ENCODE results near the gene GNAS-AS1. TPM values are rescaled to one million over a fixed set of nuclear protein-coding genes. Genes with fewer than 3 reads are reported as not detected.

The GNAS-AS1 gene
- total RNA-seq, 2 donors from 2014 or later, result not detected

GRCh38 chr20:58883241-58883691 is 32.6 kb upstream of the GNAS-AS1 start:
- no peak for DNase-seq (ENCODE audit: low spot score)
- Histone ChIP-seq H3K4me1 (peaks cover 0 to 5% of the 10 kb centered on the region in 2 donors), H3K27me3 (no peaks in the 10 kb centered on the region), H3K4me3 (no peak overlapping the region), H3K9me3 (no peaks in the 10 kb centered on the region), H3K36me3 (no peaks in the 10 kb centered on the region), H3K27ac (no peak overlapping the region)
- TF ChIP-seq CTCF (IDR thresholded peaks at IDR 0.05), result no peak

DNA sequence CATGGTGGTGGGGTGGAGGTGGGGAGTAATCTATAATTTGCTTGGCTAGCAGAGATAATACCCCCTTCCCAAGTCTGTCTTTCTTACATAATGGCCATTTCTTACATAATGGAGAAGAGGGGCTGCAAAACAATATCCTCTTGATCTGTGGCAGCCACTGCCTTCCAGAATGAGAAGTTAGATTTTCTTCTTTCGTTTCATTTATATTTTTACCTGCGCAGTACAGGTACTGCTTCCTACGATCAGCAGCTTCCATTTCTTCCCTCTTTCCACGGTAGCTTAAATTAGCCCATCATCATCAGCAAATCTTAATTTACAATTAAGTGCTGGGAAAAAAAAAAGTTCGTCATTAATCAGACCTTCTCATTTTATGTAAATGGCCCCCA is 32.0 kb upstream of the GNAS-AS1 start:
- H3K27ac ChIP-seq, result no peak overlapping the region
- DNase-seq (ENCODE audit: low spot score), result no peak
- H3K4me1 ChIP-seq, result no peaks in the 10 kb centered on the region
- no peaks in the 10 kb centered on the region for H3K9me3 ChIP-seq
- no peaks in the 10 kb centered on the region for H3K36me3 ChIP-seq
- no peak for TF ChIP-seq CTCF (IDR thresholded peaks at IDR 0.05)
- H3K4me3 ChIP-seq, result no peak overlapping the region
- H3K27me3 ChIP-seq, result no peaks in the 10 kb centered on the region

DNA sequence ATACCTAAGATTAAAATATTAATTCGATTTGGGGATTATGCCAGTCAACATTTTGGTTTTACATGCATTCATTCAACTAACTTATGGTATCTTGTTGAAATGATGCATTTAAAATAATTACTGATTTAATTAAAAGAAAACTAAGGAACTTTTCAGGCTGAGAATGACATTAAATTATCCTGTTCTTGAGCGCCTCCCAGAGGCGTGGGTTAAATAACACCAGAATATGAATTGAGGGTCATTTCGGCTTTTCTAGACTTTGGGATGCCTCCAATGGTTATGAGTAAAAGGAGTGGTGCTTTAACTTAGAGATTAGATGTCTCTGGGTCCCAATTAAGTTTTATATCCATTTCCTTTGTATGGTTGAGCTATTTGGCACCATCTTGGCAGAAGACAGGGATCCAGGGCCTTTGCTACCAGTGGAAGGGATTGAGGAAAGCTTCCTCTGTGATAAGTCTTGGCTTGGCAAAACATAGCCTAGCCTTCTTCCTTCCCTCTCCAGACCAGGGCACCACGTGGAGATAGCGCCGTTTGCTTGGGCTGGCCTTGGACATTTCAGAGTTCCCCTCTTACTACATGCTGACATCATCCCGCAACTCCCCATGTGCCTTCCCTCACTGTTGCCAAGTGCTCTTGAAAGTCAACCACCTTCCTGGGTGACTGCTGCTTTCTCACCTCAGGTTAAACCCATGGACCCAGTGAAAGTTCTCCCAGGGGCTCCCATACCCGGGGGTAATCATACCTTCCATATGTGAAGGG is 30.5 kb upstream of the GNAS-AS1 start:
- no peaks in the 10 kb centered on the region for H3K4me1 ChIP-seq
- no peaks in the 10 kb centered on the region for H3K36me3 ChIP-seq
- no peaks in the 10 kb centered on the region for H3K9me3 ChIP-seq
- no peak for DNase-seq (ENCODE audit: low spot score)
- H3K27me3 ChIP-seq, result no peaks in the 10 kb centered on the region
- no peak overlapping the region for H3K27ac ChIP-seq
- no peak overlapping the region for H3K4me3 ChIP-seq
- TF ChIP-seq CTCF (IDR thresholded peaks at IDR 0.05), result no peak

GRCh38 chr20:58880441-58880840 is 29.7 kb upstream of the GNAS-AS1 start:
- Histone ChIP-seq H3K4me3 (no peak overlapping the region), H3K36me3 (no peaks in the 10 kb centered on the region), H3K9me3 (no peaks in the 10 kb centered on the region), H3K27me3 (no peaks in the 10 kb centered on the region), H3K4me1 (no peaks in the 10 kb centered on the region), H3K27ac (no peak overlapping the region)
- TF ChIP-seq CTCF (IDR thresholded peaks at IDR 0.05), result no peak
- DNase-seq (ENCODE audit: low spot score), result no peak

- Histone ChIP-seq H3K4me1 (no peaks in the 10 kb centered on the region), H3K27me3 (no peaks in the 10 kb centered on the region), H3K27ac (no peak overlapping the region), H3K36me3 (no peaks in the 10 kb centered on the region), H3K4me3 (no peak overlapping the region), H3K9me3 (no peaks in the 10 kb centered on the region)
- DNase-seq (ENCODE audit: low spot score), result no peak
- no peak for TF ChIP-seq CTCF (IDR thresholded peaks at IDR 0.05)
These were observed 27.7 kb upstream of the GNAS-AS1 start for GRCh38 chr20:58878399-58878798.

GRCh38 chr20:58877976-58878360 is 27.3 kb upstream of the GNAS-AS1 start:
- no peak overlapping the region for H3K27ac ChIP-seq
- no peaks in the 10 kb centered on the region for H3K4me1 ChIP-seq
- H3K27me3 ChIP-seq, result no peaks in the 10 kb centered on the region
- no peaks in the 10 kb centered on the region for H3K36me3 ChIP-seq
- DNase-seq (ENCODE audit: low spot score), result no peak
- no peak for TF ChIP-seq CTCF (IDR thresholded peaks at IDR 0.05)
- no peaks in the 10 kb centered on the region for H3K9me3 ChIP-seq
- H3K4me3 ChIP-seq, result no peak overlapping the region
